HepG2 (cell line): ENCODE data around the gene TBC1D5. TPM values are rescaled to one million over a fixed set of nuclear protein-coding genes. Genes with fewer than 3 reads are reported as not detected.

ENCODE experiments used
- FOXK2 ChIP-seq: fragments of 450-650 bp; IDR thresholded peaks from 2 replicates; pipeline ENCODE4 v1.6.1; 2016
- MAFK ChIP-seq, 2 experiments: IDR thresholded peaks in 1 of 2; conservative IDR thresholded peaks in 1 of 2; 2 replicates each; pipeline ENCODE4 v1.6.1; 2011; ENCODE audit warnings: improper control_type of control experiment in 2 of 2, low read length in 2 of 2
- MIXL1 ChIP-seq: IDR thresholded peaks from 2 replicates; pipeline ENCODE4 v1.6.1; 2016
- PCBP2 ChIP-seq: fragments of 200-400 bp; formaldehyde crosslinking; optimal IDR thresholded peaks from 2 replicates; pipeline ENCODE3; 2018; ENCODE audit warnings: low read length, low read depth; ENCODE audit not compliant: poor library complexity, severe bottlenecking
- POLR2G ChIP-seq: fragments of 200-400 bp; formaldehyde crosslinking; IDR thresholded peaks from 2 replicates; pipeline ENCODE4 v1.6.1; 2018; ENCODE audit warnings: mild to moderate bottlenecking, low read depth, low read length, moderate library complexity
- RAD21 ChIP-seq: fragments of 450-650 bp; formaldehyde crosslinking; IDR thresholded peaks from 2 replicates; pipeline ENCODE4 v1.5.0; 2020; ENCODE audit warnings: mild to moderate bottlenecking
- SMARCE1 ChIP-seq: fragments of 450-650 bp; IDR thresholded peaks from 2 replicates; pipeline ENCODE4 v1.6.1; 2017; ENCODE audit warnings: borderline replicate concordance
- SYNCRIP ChIP-seq: fragments of 200-400 bp; formaldehyde crosslinking; IDR thresholded peaks from 2 replicates; pipeline ENCODE4 v1.6.1; 2018; ENCODE audit warnings: mild to moderate bottlenecking, low read depth, low read length; ENCODE audit not compliant: insufficient read depth
- ZNF333 ChIP-seq: sonication (generic); formaldehyde crosslinking; IDR thresholded peaks from 2 replicates; pipeline ENCODE4 v1.4.0; 2020; ENCODE audit warnings: mild to moderate bottlenecking, missing genetic modification reagents, borderline replicate concordance
- ZNF616 ChIP-seq: sonication (generic); formaldehyde crosslinking; IDR thresholded peaks from 2 replicates; pipeline ENCODE4 v1.5.0; 2020; ENCODE audit warnings: low read depth, mild to moderate bottlenecking, missing genetic modification reagents
- ZNF839 ChIP-seq: sonication (generic); formaldehyde crosslinking; IDR thresholded peaks from 2 replicates; pipeline ENCODE4 v1.4.0; 2020; ENCODE audit warnings: missing genetic modification reagents, mild to moderate bottlenecking, borderline replicate concordance
- polyA plus RNA-seq, 8 experiments: library from polyadenylated mRNA; depleted of rRNA in 3 of 8; stranded (reverse) in 7 of 8; unstranded in 1 of 8; fragments of >200 nt; fragmentation: Illumina TruSeq in 4 of 8; extraction: Trizol in 4 of 8; gene quantifications; 2 replicates each; pipeline versions ENCODE4 v1.2.1 to v1.2.3, GENCODE V29; 2011 to 2016; ENCODE audit warnings: low read depth in 4 of 8, missing spikeins in 1 of 8, mixed read lengths in 1 of 8; ENCODE audit not compliant: insufficient read depth in 1 of 8
- total RNA-seq, 5 experiments: library from RNA; depleted of rRNA; stranded (reverse); fragments of >200 nt; fragmentation: Illumina TruSeq; extraction: Trizol; gene quantifications; 2 replicates each; pipeline ENCODE4 v1.2.3, GENCODE V29; 2016; ENCODE audit warnings: low read depth in 1 of 5
- TF ChIP-seq, protein P1 (sequence below): IDR thresholded peaks from 2 replicates; pipeline ENCODE4 v1.6.1; 2012; ENCODE audit warnings: inconsistent platforms
- TF ChIP-seq, protein P2 (sequence below): sonication (generic); formaldehyde crosslinking; IDR thresholded peaks from 2 replicates; pipeline ENCODE4 v1.4.0; 2020; ENCODE audit warnings: mild to moderate bottlenecking, missing genetic modification reagents
- TF ChIP-seq, protein P3 (sequence below): IDR thresholded peaks from 2 replicates; pipeline ENCODE4 v1.6.1; 2016; ENCODE audit warnings: missing compliant biosample characterization, missing genetic modification reagents, borderline replicate concordance
- TF ChIP-seq, protein P4 (sequence below): IDR thresholded peaks from 2 replicates; pipeline ENCODE4 v1.6.1; 2016; ENCODE audit warnings: low read depth, control low read depth
- TF ChIP-seq, protein P5 (sequence below): sonication (generic); formaldehyde crosslinking; IDR thresholded peaks from 2 replicates; pipeline ENCODE4 v1.4.0; 2020; ENCODE audit warnings: mild to moderate bottlenecking, missing genetic modification reagents
- TF ChIP-seq, protein P6 (sequence below): sonication (generic); formaldehyde crosslinking; IDR thresholded peaks from 2 replicates; pipeline ENCODE4 v1.4.0; 2020; ENCODE audit warnings: mild to moderate bottlenecking, missing genetic modification reagents

TBC1D5 gene
- total and polyA plus RNA-seq, 2 of the 13 experiments (the other 11 are each of a cell fraction or from before 2014, with no cell fraction given) = 19.2 to 33.3 TPM

DNA sequence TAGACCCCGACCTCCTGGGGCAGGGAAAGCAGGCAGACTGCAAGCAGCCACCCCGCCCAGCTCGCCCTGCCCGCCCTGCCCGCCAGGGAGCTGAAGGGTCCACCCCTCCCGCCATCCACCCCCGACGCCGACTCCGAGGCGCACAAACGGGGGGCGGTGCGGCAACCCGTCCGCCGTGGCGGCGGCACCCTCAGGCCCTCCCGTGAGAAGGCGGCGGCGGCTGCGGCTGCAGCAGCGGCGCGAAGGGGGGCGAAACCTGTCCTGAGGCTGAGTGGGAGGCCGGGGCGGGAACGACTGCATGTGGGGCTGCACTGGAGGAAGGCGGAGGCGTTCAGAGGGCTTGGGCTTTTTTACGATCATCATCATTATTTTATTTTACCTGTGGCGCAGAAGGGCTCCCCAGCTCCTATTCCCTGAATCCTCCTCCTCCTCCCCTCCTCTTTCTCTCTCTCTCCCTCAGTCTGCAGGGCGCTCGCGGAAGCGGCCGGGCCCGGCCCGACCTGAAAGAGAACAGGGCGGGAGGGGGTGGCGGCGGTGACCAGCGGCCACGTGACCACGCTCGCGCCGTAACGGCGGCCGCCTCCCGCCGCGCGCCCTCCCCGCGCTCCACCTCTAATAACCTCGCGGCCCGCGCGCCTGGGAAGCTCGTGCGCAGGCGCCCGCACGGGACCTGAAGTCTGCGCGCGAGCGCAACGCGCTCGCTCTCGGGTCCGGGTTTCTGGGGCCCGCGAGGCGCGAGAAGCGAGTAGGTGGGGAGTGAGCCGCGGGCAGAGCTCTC, at the start of gene TBC1D5 (continued):
- TF ChIP-seq, protein P1, sequence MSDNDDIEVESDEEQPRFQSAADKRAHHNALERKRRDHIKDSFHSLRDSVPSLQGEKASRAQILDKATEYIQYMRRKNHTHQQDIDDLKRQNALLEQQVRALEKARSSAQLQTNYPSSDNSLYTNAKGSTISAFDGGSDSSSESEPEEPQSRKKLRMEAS = peak; percentile 89
- TF ChIP-seq, protein P2, sequence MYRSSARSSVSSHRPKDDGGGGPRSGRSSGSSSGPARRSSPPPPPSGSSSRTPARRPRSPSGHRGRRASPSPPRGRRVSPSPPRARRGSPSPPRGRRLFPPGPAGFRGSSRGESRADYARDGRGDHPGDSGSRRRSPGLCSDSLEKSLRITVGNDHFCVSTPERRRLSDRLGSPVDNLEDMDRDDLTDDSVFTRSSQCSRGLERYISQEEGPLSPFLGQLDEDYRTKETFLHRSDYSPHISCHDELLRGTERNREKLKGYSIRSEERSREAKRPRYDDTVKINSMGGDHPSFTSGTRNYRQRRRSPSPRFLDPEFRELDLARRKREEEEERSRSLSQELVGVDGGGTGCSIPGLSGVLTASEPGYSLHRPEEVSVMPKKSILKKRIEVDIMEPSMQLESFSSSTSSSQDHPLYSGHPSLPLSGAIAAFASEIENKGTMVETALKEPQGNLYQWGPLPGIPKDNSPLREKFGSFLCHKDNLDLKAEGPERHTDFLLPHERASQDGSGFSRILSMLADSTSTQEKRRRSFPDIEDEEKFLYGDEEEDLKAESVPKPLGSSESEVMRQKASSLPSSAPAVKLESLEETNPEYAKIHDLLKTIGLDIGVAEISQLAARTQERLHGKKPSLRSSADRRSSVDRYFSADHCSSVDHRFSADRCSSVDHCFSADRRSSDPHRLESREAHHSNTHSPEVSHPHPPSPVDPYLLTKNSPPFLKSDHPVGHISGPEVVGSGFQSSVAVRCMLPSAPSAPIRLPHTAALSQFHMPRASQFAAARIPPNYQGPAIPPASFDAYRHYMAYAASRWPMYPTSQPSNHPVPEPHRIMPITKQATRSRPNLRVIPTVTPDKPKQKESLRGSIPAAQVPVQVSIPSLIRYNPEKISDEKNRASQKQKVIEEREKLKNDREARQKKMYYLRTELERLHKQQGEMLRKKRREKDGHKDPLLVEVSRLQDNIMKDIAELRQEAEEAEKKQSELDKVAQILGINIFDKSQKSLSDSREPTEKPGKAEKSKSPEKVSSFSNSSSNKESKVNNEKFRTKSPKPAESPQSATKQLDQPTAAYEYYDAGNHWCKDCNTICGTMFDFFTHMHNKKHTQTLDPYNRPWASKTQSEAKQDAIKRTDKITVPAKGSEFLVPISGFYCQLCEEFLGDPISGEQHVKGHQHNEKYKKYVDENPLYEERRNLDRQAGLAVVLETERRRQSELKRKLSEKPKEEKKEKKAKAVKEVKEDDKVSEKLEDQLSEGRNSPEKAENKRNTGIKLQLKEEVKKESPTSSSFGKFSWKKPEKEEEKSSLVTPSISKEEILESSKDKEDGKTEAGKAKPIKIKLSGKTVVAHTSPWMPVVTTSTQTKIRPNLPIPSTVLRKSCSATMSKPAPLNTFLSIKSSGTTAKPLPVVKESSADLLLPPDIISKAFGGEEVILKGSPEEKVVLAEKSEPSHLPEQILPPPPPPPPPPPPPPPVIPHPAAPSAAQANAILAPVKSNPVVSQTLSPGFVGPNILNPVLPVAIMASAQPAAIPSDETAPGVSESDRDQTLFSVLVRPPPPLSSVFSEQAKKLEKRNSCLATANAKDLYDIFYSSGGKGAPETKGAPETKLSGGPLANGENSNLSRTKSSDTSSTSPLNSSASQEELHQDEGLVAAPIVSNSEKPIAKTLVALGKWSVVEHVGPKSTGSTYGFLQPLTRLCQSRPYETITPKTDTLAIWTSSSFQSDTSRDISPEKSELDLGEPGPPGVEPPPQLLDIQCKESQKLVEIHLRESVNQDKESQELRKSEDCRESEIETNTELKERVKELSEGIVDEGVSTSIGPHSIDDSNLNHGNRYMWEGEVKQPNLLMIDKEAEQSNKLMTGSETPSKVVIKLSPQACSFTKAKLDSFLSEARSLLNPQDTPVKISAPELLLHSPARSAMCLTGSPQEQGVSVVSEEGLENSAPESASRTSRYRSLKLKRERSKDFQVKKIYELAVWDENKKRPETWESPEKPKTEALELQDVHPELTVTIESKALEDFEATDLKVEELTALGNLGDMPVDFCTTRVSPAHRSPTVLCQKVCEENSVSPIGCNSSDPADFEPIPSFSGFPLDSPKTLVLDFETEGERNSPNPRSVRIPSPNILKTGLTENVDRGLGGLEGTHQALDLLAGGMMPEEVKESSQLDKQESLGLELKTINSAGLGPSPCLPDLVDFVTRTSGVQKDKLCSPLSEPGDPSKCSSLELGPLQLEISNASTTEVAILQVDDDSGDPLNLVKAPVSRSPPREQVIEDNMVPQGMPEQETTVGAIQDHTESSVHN (CRISPR knock-in tag) = no peak
- TF ChIP-seq ZNF616 (CRISPR knock-in tag) (peak; percentile 78), ZNF333 (CRISPR knock-in tag) (peak; percentile 67; the same call in 1 of the 2 replicates), MIXL1 (no peak), PCBP2 (peak; percentile 49), SYNCRIP (no peak), FOXK2 (no peak), ZNF839 (no peak), POLR2G (peak; percentile 87), MAFK (conservative IDR thresholded peaks at IDR 0.05 in 1 of 2, IDR thresholded peaks at IDR 0.05 in 1 of 2; ENCODE audit: low read length in 2 of 2) (no peak), RAD21 (CRISPR knock-in tag) (peak; percentile 27; the same call in 1 of the 2 replicates), SMARCE1 (no peak)
- TF ChIP-seq, protein P3, sequence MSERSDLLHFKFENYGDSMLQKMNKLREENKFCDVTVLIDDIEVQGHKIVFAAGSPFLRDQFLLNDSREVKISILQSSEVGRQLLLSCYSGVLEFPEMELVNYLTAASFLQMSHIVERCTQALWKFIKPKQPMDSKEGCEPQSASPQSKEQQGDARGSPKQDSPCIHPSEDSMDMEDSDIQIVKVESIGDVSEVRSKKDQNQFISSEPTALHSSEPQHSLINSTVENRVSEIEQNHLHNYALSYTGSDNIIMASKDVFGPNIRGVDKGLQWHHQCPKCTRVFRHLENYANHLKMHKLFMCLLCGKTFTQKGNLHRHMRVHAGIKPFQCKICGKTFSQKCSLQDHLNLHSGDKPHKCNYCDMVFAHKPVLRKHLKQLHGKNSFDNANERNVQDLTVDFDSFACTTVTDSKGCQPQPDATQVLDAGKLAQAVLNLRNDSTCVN (CRISPR knock-in tag) = no peak
- TF ChIP-seq, protein P4, sequence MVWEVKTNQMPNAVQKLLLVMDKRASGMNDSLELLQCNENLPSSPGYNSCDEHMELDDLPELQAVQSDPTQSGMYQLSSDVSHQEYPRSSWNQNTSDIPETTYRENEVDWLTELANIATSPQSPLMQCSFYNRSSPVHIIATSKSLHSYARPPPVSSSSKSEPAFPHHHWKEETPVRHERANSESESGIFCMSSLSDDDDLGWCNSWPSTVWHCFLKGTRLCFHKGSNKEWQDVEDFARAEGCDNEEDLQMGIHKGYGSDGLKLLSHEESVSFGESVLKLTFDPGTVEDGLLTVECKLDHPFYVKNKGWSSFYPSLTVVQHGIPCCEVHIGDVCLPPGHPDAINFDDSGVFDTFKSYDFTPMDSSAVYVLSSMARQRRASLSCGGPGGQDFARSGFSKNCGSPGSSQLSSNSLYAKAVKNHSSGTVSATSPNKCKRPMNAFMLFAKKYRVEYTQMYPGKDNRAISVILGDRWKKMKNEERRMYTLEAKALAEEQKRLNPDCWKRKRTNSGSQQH = peak; percentile 70; the same call in 1 of the 2 replicates
- TF ChIP-seq, protein P5, sequence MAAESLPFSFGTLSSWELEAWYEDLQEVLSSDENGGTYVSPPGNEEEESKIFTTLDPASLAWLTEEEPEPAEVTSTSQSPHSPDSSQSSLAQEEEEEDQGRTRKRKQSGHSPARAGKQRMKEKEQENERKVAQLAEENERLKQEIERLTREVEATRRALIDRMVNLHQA = no peak
- TF ChIP-seq, protein P6, sequence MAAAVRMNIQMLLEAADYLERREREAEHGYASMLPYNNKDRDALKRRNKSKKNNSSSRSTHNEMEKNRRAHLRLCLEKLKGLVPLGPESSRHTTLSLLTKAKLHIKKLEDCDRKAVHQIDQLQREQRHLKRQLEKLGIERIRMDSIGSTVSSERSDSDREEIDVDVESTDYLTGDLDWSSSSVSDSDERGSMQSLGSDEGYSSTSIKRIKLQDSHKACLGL (CRISPR knock-in tag) = 0 out of 2 replicates have a peak, but pooled peaks have one; percentile 11
